Measurements from ENCODE around the gene NRXN3.

Gene NRXN3

GRCh38 chr14:79411403-79412174, 1241.4 kb downstream of the NRXN3 start:
- no peak for DNase-seq (ENCODE audit: extremely low read depth, insufficient read length)

GRCh38 chr14:79412822-79413221, 1242.6 kb downstream of the NRXN3 start:
- no peaks in the 10 kb centered on the region for H3K36me3 ChIP-seq (ENCODE audit: control insufficient read depth, insufficient read depth, low read length)
- no peak for DNase-seq (ENCODE audit: extremely low read depth, insufficient read length)
- TF ChIP-seq, protein P1, sequence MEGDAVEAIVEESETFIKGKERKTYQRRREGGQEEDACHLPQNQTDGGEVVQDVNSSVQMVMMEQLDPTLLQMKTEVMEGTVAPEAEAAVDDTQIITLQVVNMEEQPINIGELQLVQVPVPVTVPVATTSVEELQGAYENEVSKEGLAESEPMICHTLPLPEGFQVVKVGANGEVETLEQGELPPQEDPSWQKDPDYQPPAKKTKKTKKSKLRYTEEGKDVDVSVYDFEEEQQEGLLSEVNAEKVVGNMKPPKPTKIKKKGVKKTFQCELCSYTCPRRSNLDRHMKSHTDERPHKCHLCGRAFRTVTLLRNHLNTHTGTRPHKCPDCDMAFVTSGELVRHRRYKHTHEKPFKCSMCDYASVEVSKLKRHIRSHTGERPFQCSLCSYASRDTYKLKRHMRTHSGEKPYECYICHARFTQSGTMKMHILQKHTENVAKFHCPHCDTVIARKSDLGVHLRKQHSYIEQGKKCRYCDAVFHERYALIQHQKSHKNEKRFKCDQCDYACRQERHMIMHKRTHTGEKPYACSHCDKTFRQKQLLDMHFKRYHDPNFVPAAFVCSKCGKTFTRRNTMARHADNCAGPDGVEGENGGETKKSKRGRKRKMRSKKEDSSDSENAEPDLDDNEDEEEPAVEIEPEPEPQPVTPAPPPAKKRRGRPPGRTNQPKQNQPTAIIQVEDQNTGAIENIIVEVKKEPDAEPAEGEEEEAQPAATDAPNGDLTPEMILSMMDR (IDR thresholded peaks at IDR 0.05; ENCODE audit: insufficient read depth, low read length, poor library complexity, severe bottlenecking), result no peak
- no peaks in the 10 kb centered on the region for H3K27me3 ChIP-seq (replicated peaks; ENCODE audit: control insufficient read depth, insufficient read depth, low read length)
- H3K4me3 ChIP-seq (replicated peaks; ENCODE audit: low read depth, low read length), result no peak overlapping the region

More at GRCh38 chr14:79411403-79412174, 1241.4 kb downstream of the NRXN3 start:
- Histone ChIP-seq H3K36me3 (ENCODE audit: control insufficient read depth, insufficient read depth, low read length) (no peaks in the 10 kb centered on the region), H3K4me3 (replicated peaks; ENCODE audit: low read depth, low read length) (no peak overlapping the region), H3K27me3 (replicated peaks; ENCODE audit: control insufficient read depth, insufficient read depth, low read length) (no peaks in the 10 kb centered on the region)
- TF ChIP-seq, protein P1 (IDR thresholded peaks at IDR 0.05; ENCODE audit: insufficient read depth, low read length, poor library complexity, severe bottlenecking), result no peak

GRCh38 chr14:79413734-79414428, 1243.7 kb downstream of the NRXN3 start:
- no peak for DNase-seq (ENCODE audit: extremely low read depth, insufficient read length)
- H3K36me3 ChIP-seq (ENCODE audit: control insufficient read depth, insufficient read depth, low read length), result no peaks in the 10 kb centered on the region
- no peak overlapping the region for H3K4me3 ChIP-seq (replicated peaks; ENCODE audit: low read depth, low read length)
- TF ChIP-seq, protein P1 (IDR thresholded peaks at IDR 0.05; ENCODE audit: insufficient read depth, low read length, poor library complexity, severe bottlenecking), result no peak
- no peaks in the 10 kb centered on the region for H3K27me3 ChIP-seq (replicated peaks; ENCODE audit: control insufficient read depth, insufficient read depth, low read length)

DNA sequence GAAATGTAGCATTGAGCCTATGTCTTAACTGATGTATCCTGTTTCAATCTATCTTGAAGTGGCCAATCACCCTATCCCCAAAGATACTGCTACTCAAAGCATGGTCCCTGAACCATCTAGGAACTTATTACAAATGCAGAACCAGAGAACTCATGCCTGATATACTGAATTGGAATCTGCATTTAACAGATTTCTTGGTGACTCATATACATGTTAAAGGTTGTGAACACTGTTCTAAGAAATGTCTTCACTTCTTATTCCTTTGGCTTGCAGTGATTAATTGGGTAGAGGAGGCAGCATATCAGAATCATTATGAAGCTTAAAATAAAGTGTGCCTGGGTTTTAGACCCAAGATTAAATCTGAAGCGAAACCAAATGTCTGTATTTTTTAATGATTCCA, 1245.6 kb downstream of the NRXN3 start:
- TF ChIP-seq, protein P1 (IDR thresholded peaks at IDR 0.05; ENCODE audit: insufficient read depth, low read length, poor library complexity, severe bottlenecking), result no peak
- H3K36me3 ChIP-seq (ENCODE audit: control insufficient read depth, insufficient read depth, low read length), result no peaks in the 10 kb centered on the region

DNA sequence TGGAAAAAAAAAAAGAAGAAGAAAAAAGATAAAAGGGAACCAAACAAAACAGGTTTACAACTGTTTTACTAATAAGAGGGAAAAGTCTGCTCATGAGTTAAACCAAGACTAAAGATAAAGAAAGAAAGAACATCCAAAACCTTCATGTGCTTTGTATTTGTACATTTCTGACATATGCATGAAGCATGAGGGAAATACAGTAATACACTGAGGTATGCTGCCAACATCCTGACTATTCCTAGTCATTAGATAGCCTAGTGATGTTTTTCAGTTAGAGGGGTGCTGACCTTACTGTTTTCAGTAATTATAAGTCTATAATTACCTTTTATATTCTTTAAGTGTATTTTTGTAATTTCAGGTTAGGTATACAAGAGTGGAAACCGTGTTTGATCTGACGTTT, 1247.8 kb downstream of the NRXN3 start:
- DNase-seq (ENCODE audit: extremely low read depth, insufficient read length), result no peak
- Histone ChIP-seq H3K27me3 (replicated peaks; ENCODE audit: control insufficient read depth, insufficient read depth, low read length) (no peaks in the 10 kb centered on the region), H3K4me3 (replicated peaks; ENCODE audit: low read depth, low read length) (no peak overlapping the region), H3K36me3 (ENCODE audit: control insufficient read depth, insufficient read depth, low read length) (no peaks in the 10 kb centered on the region)
- TF ChIP-seq, protein P1 (IDR thresholded peaks at IDR 0.05; ENCODE audit: insufficient read depth, low read length, poor library complexity, severe bottlenecking), result no peak

More for the DNA sequence above, 1245.6 kb downstream of the NRXN3 start:
- no peak for DNase-seq (ENCODE audit: extremely low read depth, insufficient read length)
- Histone ChIP-seq H3K27me3 (replicated peaks; ENCODE audit: control insufficient read depth, insufficient read depth, low read length) (no peaks in the 10 kb centered on the region), H3K4me3 (replicated peaks; ENCODE audit: low read depth, low read length) (no peak overlapping the region)

Data from GM06990 (cell line).